Lower lobe of right lung (tissue), 2 donors: ENCODE data around the gene DHRS7C. TPM values are rescaled to one million over a fixed set of nuclear protein-coding genes. Genes with fewer than 3 reads are reported as not detected.

Experiments used
- ATAC-seq, 2 donors: fragments of 200-7000 bp; cut with Tn5 transposase; one replicate each; pipeline ENCODE4 v1.9.1; 2020 to 2022; ENCODE audit warnings: mild to moderate bottlenecking in 2 of 2, moderate library complexity in 2 of 2
- DNase-seq: peaks from one replicate; pipeline ENCODE4 v3.0.0-alpha.2; 2020
- H3K27ac ChIP-seq: fragments of 200-600 bp; one replicate; pipeline ENCODE4 v1.8.0; 2022
- H3K27me3 ChIP-seq: fragments of 200-600 bp; one replicate; pipeline ENCODE4 v1.8.0; 2022; ENCODE audit warnings: low read depth
- H3K36me3 ChIP-seq: fragments of 200-600 bp; one replicate; pipeline ENCODE4 v1.8.0; 2022; ENCODE audit warnings: mild to moderate bottlenecking
- H3K4me1 ChIP-seq: fragments of 200-600 bp; one replicate; pipeline ENCODE4 v1.8.0; 2022
- H3K4me3 ChIP-seq: fragments of 200-600 bp; one replicate; pipeline ENCODE4 v1.8.0; 2022; ENCODE audit warnings: mild to moderate bottlenecking
- H3K9me3 ChIP-seq: fragments of 200-600 bp; one replicate; pipeline ENCODE4 v1.8.0; 2022
- intact Hi-C: fragments of 100-400 bp; cut with DNase I; formaldehyde crosslinking; loops from one replicate; pipeline ENCODE4 v1.11.0; 2022
- total RNA-seq: library from RNA; stranded (reverse); fragmentation: NEBNext Ultra II Directional; extraction: Animal tissue kit (Norgen Biotek cat#: 25700); gene quantifications from one replicate; pipeline ENCODE4 v1.2.1, GENCODE V29; 2021
- TF ChIP-seq, protein P1 (sequence below): fragments of 200-600 bp; IDR thresholded peaks from one replicate; pipeline ENCODE4 v1.8.0; 2022; ENCODE audit warnings: antibody characterized with exemption, mild to moderate bottlenecking
- donor health status: DM: no; HTN: yes; CAD: no; lungs with severe emphysema.

Gene DHRS7C
- total RNA-seq, 1 donor from 2014 or later = not detected

GRCh38 chr17:9771465-9771864 lies 19.9 kb downstream of the DHRS7C start:
- DNase-seq (no peak), ATAC-seq (no peak)
- TF ChIP-seq, protein P1, sequence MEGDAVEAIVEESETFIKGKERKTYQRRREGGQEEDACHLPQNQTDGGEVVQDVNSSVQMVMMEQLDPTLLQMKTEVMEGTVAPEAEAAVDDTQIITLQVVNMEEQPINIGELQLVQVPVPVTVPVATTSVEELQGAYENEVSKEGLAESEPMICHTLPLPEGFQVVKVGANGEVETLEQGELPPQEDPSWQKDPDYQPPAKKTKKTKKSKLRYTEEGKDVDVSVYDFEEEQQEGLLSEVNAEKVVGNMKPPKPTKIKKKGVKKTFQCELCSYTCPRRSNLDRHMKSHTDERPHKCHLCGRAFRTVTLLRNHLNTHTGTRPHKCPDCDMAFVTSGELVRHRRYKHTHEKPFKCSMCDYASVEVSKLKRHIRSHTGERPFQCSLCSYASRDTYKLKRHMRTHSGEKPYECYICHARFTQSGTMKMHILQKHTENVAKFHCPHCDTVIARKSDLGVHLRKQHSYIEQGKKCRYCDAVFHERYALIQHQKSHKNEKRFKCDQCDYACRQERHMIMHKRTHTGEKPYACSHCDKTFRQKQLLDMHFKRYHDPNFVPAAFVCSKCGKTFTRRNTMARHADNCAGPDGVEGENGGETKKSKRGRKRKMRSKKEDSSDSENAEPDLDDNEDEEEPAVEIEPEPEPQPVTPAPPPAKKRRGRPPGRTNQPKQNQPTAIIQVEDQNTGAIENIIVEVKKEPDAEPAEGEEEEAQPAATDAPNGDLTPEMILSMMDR = no peak
- H3K9me3 ChIP-seq = no peaks in the 10 kb centered on the region
- intact Hi-C loops = no loop called here
- peaks cover 26% of the 10 kb centered on the region for H3K27me3 ChIP-seq
- H3K36me3 ChIP-seq = no peaks in the 10 kb centered on the region
- no peak overlapping the region for H3K4me3 ChIP-seq
- no peak overlapping the region for H3K27ac ChIP-seq
- H3K4me1 ChIP-seq = no peaks in the 10 kb centered on the region

DNA sequence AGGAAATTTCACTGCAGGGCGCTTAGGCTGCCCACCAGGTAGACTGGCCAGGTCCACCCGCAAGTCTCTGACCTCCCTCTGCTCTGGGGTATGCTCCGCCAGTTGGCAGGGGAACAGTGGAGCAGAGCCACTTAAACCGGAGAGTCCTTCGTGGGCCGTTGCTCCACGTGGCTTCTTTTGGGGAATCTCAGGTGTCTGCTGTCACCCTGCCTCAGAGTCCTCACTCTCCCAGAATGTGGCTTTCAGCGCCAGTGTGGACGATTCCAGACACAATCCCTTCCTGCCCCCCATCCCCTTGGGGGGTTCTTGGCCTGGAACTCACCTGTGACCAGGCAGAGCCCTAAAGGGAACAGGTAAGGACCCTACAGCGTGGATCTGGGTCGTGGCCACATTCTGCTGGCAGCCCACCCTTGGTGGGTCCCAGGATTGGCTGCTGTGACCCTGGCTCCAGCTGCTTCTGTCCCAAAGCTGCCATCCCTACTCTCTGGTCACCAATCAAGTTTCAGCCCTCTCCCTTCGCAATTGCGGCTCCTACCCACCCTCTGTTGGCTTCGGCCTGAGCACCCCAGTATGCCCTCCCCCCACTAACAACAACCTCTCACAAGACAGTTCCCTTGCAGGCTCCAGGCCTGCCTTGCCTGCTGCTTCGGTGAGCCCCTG lies 22.2 kb downstream of the DHRS7C start:
- no peak overlapping the region for H3K4me3 ChIP-seq
- intact Hi-C loops = no loop called here

DNA sequence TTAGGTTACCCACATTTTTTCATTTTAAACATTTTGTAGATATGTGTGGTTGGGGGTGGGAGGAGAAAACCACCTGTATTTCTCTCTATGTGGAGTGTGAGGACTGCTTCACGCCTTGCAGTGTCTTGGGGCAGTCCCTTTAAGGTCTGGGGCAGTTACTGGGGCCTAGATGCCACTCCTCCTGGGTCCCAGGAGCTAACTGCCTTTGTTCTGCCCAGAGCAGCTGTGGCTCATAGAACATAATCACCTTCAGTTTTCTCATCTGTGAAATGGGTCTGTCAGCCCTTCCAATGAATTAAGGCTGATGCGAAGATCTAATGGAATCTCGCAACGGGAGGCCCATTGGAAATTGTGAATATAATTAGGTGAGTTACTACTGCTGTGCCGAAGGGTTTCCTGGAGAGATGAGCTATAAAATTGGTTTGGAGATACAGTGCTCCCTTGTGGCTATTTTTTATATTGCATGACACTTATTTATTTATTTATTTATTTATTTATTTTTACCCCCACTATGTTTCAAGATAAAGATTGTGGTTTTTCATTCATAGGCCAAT lies 22.9 kb downstream of the DHRS7C start:
- intact Hi-C loops = no loop called here
- TF ChIP-seq, protein P1 = peak; percentile 51
- no peaks in the 10 kb centered on the region for H3K36me3 ChIP-seq
- no peak overlapping the region for H3K27ac ChIP-seq
- no peaks in the 10 kb centered on the region for H3K4me1 ChIP-seq
- no peaks in the 10 kb centered on the region for H3K9me3 ChIP-seq
- DNase-seq = no peak
- peaks cover 26% of the 10 kb centered on the region for H3K27me3 ChIP-seq
- no peak overlapping the region for H3K4me3 ChIP-seq
- no peak for ATAC-seq

More for the DNA sequence above, 22.2 kb downstream of the DHRS7C start:
- H3K27me3 ChIP-seq = peaks cover 26% of the 10 kb centered on the region
- H3K36me3 ChIP-seq = no peaks in the 10 kb centered on the region
- no peak for DNase-seq
- no peak overlapping the region for H3K27ac ChIP-seq
- TF ChIP-seq, protein P1 = no peak
- no peaks in the 10 kb centered on the region for H3K4me1 ChIP-seq
- ATAC-seq = no peak
- no peaks in the 10 kb centered on the region for H3K9me3 ChIP-seq

DNA sequence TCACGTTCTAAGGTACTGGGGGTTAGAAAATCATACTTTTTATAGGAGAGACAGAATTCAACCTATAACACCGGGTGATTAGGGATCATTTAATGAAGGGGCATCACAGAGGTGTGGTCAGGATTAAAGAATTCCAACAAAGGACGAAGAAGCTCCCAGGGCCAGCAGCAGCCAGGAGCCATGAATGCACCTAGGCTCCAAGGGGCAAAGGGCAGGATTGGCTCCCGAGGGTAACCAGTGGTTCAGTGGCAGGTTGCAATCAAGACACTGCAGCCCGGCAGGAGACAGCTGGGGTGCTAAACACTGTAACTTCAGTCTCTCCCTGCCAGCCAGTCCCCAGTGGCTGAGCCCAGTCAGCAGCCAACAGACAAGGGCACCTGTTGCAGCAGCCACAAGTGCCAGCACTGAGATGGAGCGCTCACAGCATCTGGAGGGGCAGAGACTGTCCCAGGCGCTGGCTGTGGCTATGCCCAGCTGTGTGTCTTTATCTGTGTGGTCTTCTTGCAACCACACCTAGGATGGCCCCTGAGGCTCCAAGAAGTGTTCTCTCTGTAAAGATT lies 23.9 kb downstream of the DHRS7C start:
- H3K36me3 ChIP-seq = no peaks in the 10 kb centered on the region
- no peak overlapping the region for H3K4me3 ChIP-seq
- intact Hi-C loops = no loop called here
- no peaks in the 10 kb centered on the region for H3K4me1 ChIP-seq
- H3K27me3 ChIP-seq = peaks cover 26% of the 10 kb centered on the region
- DNase-seq (no peak), ATAC-seq (no peak)
- TF ChIP-seq, protein P1 = no peak
- no peak overlapping the region for H3K27ac ChIP-seq
- H3K9me3 ChIP-seq = no peaks in the 10 kb centered on the region

DNA sequence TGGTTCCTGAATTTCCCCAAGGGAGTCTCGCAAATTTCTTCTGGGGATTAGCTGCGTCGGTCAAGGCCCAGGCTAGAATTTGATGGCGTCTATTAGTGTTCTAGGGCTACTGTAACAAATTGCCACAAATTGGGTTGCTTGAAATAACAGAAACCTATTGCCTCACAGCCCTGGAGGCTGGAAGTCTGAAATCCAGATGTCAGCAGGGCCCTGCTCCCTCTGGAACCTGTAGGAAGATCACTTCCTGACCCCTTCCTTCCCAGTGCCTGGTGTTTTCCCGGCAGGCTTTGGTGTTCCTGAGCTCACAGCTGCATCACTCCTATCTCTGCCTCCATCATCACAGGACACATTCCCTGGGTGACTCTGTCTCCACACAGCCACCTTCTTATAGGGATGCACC lies 24.4 kb downstream of the DHRS7C start:
- no peak overlapping the region for H3K4me3 ChIP-seq
- intact Hi-C loops = no loop called here
- peaks cover 26% of the 10 kb centered on the region for H3K27me3 ChIP-seq
- no peaks in the 10 kb centered on the region for H3K9me3 ChIP-seq
- no peak for DNase-seq
- TF ChIP-seq, protein P1 = no peak
- H3K36me3 ChIP-seq = no peaks in the 10 kb centered on the region
- ATAC-seq = no peak
- no peak overlapping the region for H3K27ac ChIP-seq
- no peaks in the 10 kb centered on the region for H3K4me1 ChIP-seq
